ENCODE results near the gene TRIM77.
"Not testable (repeated sequence)": the region's sequence is repeated elsewhere in the genome, so short reads cannot be mapped to it uniquely, and the experiment has no call there.

Gene TRIM77, protein sequence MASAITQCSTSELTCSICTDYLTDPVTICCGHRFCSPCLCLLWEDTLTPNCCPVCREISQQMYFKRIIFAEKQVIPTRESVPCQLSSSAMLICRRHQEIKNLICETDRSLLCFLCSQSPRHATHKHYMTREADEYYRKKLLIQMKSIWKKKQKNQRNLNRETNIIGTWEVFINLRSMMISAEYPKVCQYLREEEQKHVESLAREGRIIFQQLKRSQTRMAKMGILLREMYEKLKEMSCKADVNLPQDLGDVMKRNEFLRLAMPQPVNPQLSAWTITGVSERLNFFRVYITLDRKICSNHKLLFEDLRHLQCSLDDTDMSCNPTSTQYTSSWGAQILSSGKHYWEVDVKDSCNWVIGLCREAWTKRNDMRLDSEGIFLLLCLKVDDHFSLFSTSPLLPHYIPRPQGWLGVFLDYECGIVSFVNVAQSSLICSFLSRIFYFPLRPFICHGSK

DNA sequence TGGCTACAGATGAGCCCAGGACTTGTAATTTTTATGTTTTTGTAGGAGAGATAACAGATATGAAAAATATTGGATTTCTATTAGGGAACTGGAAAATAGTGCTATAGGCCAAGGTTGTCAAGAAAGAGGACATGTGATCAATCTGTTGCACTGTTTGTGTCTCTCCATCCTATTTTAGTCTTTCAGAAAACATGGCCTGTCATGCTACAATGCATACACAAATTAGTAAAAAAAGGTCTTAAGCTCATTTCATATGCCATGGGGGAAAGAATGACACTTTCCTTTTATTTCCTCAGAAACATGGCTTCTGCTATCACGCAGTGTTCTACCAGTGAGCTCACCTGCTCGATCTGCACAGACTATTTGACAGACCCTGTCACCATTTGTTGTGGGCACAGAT lies at the start of gene TRIM77:
TSS of gene TRIM77 (plus strand) at position 301 of the 400 bp plus-strand sequence. CDS start at position 301, 0 bp downstream.
- not testable (repeated sequence) for FAIRE-seq

GRCh38 chr11:89667001-89667400 lies 43.1 kb upstream of the TRIM77 start:
- no peak for FAIRE-seq

- not testable (repeated sequence) for FAIRE-seq
These were observed 41.9 kb upstream of the TRIM77 start for GRCh38 chr11:89668158-89668557.

DNA sequence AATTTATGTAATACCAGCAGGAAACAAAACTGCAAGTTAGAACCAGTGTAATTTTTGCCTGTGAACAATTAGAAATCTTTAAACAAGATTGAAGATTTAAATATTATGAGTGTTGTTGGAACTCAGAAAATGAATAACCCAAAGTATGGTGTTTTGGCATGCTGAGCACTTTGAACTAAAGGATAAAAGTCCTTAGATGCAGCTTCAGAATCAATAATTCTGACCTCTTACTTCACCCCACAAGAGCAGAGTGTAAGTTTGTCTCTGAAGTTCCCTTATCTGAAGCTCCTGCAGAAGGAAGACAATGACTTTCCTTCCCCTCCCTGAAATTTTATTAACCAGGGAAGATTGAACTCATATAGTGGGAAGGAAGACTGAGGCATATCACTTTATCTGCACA lies 40.5 kb upstream of the TRIM77 start:
- not testable (repeated sequence) for FAIRE-seq

GRCh38 chr11:89669993-89670669 lies 40.0 kb upstream of the TRIM77 start:
- not testable (repeated sequence) for FAIRE-seq

DNA sequence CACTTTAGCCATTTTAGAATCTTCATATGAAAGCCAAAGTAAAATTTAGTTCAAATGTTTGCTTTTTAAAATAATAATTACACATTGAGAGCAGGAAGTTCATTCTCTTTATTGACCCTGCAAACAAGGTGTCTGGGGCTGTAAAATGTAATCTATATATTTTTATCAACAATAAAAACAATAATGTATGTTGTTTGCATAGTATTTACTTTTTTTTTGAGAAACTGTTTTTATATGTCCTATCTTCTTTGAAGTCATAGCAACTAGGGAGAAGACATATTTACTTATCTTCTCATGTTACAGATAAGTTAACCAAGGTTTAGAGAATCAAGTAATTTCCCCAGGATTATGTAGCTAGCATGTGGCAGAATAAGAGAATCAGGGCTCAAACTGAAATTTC lies 37.6 kb upstream of the TRIM77 start:
- FAIRE-seq, result not testable (repeated sequence)

DNA sequence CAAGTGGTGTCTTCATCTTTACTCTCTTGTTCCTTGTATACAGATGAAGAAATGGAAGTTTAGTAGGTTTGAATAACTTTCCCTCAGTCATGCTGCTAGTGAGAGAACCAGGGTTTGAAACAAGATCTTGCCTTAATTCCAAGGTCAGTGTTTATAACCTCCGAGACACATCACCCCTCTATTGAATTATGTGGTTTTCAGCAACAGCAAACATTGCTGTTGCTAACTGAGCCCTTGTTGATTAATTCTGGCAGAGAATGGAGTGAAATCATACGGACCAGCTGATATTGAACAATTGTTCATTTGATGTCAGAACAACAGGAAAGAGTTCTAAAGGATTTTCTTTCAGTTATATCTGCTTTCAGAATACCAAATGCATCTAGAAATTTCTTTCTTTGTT lies 36.7 kb upstream of the TRIM77 start:
- not testable (repeated sequence) for FAIRE-seq

- FAIRE-seq, result peak; percentile 79
These were observed 34.7 kb upstream of the TRIM77 start for GRCh38 chr11:89675383-89675782.

DNA sequence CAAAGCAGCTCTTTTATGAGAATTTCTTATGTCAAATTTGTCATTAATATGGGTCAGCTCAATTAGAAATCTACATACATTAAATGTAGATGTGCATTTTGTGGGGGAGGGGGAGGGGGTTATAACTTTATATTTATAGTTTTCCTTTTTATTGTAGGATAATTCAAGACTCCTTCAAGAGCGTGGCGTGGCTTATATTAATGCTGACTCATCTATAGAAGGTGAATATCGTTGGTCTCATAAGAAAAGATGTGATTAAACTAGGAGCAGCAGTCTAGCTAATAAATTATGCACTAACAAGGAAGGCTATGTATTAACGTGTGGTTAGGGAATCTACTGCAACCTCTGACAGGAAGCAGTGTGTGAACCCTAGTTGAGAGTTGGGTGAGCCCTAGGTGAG lies 34.2 kb upstream of the TRIM77 start:
- FAIRE-seq, result not testable (repeated sequence)

GRCh38 chr11:89707080-89707479 lies 3.0 kb upstream of the TRIM77 start:
- FAIRE-seq, result not testable (repeated sequence)

GRCh38 chr11:89724866-89725498 lies 14.9 kb downstream of the TRIM77 start:
- FAIRE-seq, result not testable (repeated sequence)

GRCh38 chr11:89730215-89730614 lies 20.1 kb downstream of the TRIM77 start:
- FAIRE-seq, result not testable (repeated sequence)

GRCh38 chr11:89736566-89736965 lies 26.5 kb downstream of the TRIM77 start:
- FAIRE-seq, result no peak

DNA sequence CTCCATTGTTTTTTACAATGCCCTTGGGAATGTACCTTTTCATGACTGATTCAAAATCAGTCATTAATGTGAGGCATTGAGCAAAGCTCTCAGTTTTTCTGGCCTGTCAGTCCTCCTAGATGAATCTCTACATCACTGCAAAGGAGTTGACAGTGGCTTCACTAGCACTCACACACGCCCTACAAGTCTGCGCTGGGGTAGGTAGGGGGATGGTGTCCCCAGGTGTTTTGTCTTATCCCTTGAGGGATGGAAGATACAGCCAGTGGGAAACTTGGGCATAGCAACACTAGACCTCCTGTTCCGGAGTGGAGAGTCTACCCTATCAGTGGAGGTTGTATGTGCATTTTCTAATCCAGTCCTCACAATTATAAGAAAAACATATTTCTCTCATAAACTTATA lies 27.0 kb downstream of the TRIM77 start:
- FAIRE-seq, result no peak

GRCh38 chr11:89741406-89741805 lies 31.3 kb downstream of the TRIM77 start:
- not testable (repeated sequence) for FAIRE-seq

DNA sequence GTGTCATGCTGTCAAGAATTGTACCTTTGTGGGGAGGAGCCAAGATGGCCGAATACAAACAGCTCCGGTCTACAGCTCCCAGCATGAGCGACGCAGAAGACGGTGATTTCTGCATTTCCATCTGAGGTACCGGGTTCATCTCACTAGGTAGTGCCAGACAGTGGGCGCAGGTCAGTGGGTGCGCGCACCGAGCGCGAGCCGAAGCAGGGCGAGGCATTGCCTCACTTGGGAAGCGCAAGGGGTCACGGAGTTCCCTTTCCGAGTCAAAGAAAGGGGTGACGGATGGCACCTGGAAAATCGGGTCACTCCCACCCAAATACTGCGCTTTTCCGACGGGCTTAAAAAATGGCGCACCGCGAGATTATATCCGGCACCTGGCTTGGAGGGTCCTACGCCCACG lies 34.1 kb downstream of the TRIM77 start:
- not testable (repeated sequence) for FAIRE-seq

- FAIRE-seq, result not testable (repeated sequence)
These were observed 40.7 kb downstream of the TRIM77 start for GRCh38 chr11:89750822-89751221.

Measured in islet of Langerhans (tissue), 1 donor.